Measurements from ENCODE around the gene DMRTB1.

DNA sequence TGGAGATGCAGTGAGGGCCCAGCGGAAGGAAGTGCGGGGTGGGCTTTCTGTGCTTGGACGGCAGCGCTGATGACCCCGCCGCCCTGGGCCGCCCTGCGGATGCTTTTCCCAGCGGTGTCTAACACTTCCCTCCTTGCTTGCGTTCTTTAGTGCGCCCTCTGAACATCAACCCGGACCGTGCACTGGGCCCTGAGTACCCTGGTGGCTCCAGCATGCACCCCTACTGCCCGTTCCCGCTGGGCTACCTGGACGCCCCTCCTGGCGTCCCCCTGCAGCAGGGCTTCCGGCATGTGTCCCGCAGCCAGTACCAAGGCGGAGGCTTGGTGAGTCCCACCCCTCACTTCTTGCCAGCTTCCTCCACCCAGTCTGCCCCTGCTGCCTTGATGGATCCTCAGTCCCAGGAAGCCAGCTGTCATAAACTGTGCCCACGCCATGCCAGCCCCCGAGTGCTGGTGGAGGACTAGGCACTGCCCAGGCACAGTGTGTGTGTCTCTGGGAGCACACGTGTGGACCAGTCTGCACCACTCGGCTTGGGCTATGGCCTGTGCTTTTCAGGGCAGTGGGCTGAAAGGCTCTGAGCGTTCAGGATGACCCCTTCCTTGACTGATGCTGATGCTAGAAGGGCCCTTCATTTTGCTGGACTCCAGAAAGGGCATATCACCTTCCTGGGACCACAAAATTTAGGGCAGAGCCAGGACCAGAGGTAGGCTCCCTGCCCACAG lies 2.3 kb downstream of the DMRTB1 start:
- TF ChIP-seq GATA2 (IDR thresholded peaks at IDR 0.05; ENCODE audit: low read depth, low read length) (no peak), GATA3 (IDR thresholded peaks at IDR 0.05; ENCODE audit: low read depth, low read length) (no peak)
